ENCODE data around the gene LLCFC1.

DNA sequence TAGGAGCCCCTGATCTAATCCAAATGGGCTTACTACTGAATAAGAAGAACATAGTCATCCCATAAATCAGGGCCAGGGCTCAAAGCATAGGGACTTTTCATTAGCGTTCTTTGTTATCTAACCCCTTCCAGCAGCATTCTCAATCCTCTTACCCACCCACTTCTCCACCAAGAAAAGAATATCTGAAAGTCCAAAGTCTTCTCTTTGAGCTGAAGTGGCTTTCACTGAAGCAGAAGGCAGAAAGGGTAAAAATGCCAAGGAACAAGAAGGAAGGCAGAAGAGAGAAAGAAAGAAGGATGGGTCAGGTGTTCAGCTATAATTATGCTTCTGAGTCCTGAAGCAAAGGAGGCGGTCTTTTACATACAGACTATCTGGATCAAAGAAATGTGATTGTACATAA lies 15.9 kb upstream of the LLCFC1 start:
- TF ChIP-seq, protein P1, sequence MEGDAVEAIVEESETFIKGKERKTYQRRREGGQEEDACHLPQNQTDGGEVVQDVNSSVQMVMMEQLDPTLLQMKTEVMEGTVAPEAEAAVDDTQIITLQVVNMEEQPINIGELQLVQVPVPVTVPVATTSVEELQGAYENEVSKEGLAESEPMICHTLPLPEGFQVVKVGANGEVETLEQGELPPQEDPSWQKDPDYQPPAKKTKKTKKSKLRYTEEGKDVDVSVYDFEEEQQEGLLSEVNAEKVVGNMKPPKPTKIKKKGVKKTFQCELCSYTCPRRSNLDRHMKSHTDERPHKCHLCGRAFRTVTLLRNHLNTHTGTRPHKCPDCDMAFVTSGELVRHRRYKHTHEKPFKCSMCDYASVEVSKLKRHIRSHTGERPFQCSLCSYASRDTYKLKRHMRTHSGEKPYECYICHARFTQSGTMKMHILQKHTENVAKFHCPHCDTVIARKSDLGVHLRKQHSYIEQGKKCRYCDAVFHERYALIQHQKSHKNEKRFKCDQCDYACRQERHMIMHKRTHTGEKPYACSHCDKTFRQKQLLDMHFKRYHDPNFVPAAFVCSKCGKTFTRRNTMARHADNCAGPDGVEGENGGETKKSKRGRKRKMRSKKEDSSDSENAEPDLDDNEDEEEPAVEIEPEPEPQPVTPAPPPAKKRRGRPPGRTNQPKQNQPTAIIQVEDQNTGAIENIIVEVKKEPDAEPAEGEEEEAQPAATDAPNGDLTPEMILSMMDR (IDR thresholded peaks at IDR 0.05; ENCODE audit: low read depth, low read length, missing input control), result no peak
- TF ChIP-seq NR2F2 (IDR thresholded peaks at IDR 0.05) (no peak), RAD21 (IDR thresholded peaks at IDR 0.05) (no peak), FOXA1 (IDR thresholded peaks at IDR 0.05) (no peak), HNF4A (conservative IDR thresholded peaks at IDR 0.05) (no peak), JUND (IDR thresholded peaks at IDR 0.05) (no peak), EGR1 (IDR thresholded peaks at IDR 0.05; ENCODE audit: low read depth in 2 of 2) (no peak), YY1 (IDR thresholded peaks at IDR 0.05) (no peak), TAF1 (conservative IDR thresholded peaks at IDR 0.05) (no peak), GABPA (IDR thresholded peaks at IDR 0.05 in 1 of 2, conservative IDR thresholded peaks at IDR 0.05 in 1 of 2) (no peak), SP1 (IDR thresholded peaks at IDR 0.05) (no peak)
- TF ChIP-seq, protein P2, sequence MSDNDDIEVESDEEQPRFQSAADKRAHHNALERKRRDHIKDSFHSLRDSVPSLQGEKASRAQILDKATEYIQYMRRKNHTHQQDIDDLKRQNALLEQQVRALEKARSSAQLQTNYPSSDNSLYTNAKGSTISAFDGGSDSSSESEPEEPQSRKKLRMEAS (IDR thresholded peaks at IDR 0.05), result no peak
- TF ChIP-seq, protein P3, sequence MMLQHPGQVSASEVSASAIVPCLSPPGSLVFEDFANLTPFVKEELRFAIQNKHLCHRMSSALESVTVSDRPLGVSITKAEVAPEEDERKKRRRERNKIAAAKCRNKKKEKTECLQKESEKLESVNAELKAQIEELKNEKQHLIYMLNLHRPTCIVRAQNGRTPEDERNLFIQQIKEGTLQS (IDR thresholded peaks at IDR 0.05), result no peak
- TF ChIP-seq, protein P4, sequence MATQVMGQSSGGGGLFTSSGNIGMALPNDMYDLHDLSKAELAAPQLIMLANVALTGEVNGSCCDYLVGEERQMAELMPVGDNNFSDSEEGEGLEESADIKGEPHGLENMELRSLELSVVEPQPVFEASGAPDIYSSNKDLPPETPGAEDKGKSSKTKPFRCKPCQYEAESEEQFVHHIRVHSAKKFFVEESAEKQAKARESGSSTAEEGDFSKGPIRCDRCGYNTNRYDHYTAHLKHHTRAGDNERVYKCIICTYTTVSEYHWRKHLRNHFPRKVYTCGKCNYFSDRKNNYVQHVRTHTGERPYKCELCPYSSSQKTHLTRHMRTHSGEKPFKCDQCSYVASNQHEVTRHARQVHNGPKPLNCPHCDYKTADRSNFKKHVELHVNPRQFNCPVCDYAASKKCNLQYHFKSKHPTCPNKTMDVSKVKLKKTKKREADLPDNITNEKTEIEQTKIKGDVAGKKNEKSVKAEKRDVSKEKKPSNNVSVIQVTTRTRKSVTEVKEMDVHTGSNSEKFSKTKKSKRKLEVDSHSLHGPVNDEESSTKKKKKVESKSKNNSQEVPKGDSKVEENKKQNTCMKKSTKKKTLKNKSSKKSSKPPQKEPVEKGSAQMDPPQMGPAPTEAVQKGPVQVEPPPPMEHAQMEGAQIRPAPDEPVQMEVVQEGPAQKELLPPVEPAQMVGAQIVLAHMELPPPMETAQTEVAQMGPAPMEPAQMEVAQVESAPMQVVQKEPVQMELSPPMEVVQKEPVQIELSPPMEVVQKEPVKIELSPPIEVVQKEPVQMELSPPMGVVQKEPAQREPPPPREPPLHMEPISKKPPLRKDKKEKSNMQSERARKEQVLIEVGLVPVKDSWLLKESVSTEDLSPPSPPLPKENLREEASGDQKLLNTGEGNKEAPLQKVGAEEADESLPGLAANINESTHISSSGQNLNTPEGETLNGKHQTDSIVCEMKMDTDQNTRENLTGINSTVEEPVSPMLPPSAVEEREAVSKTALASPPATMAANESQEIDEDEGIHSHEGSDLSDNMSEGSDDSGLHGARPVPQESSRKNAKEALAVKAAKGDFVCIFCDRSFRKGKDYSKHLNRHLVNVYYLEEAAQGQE (IDR thresholded peaks at IDR 0.05), result no peak
